Occipital lobe (tissue), 2 donors: Measurements from ENCODE around the gene CHST11. TPM values are rescaled to one million over a fixed set of nuclear protein-coding genes. Genes with fewer than 3 reads are reported as not detected.

Experiments used
- DNase-seq: peaks from one replicate; lab custom pipeline; 2025; lab: John Stamatoyannopoulos, UW
- total RNA-seq: library from RNA; depleted of rRNA; stranded (reverse); fragments of >200 nt; gene quantifications from one replicate; pipeline ENCODE4 v1.2.3, GENCODE V29; 2014

Gene CHST11
- total RNA-seq, 1 donor from 2014 or later, result 29.0 TPM

DNA sequence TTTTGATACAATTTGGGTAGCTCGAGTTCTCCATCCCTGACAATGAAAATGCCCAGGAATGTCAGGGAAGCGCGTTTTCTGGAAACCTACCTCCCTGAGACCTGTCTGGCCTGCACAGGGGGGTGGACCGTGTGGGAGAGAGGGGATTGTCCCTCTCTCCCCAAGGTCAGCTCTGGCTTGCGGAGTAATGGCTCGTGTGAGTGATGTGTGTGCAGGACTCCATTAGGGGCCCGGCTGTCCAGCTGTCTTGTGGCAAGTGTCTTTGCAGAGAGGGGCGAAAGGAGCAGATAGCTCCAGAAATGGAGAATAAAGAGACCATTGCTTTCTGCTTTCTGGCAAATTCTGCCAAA lies 215.3 kb downstream of the CHST11 start:
- DNase-seq, result no peak

DNA sequence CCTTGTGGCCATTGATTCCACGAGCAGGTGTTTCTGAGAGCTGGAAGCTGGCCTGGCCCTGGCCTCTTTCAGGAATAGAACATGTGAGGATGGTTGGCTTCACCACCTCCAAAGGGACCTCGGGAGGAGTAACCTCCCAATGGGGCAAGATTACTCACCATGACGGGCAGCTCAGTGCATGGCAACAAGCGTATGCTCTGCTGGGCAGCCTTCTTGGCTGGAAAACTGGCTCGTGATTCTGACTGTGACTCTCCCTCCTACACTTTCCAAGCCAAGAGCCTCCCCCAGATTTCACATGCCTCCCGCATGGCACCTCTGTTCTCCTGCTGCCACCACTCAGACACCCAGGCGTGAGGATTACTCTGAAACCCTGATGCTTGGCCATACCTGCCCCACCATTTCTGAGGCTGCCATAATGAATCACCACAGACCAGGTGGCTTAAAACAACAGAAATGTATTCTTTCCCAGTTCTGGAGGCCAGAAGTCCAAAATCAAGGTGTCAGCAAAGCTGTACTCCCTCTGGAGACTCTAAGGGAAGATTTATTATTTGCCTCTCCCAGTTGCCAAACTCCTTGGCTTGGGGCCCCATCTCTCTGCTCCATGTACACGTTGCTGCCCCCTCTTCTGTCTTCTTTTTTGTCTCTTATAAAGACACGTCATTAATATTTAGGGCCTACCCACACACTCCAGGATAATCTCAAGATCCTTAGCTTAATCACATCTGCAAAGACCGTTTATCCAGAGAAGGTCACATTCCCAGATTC lies 215.9 kb downstream of the CHST11 start:
- DNase-seq, result peak; percentile 75

DNA sequence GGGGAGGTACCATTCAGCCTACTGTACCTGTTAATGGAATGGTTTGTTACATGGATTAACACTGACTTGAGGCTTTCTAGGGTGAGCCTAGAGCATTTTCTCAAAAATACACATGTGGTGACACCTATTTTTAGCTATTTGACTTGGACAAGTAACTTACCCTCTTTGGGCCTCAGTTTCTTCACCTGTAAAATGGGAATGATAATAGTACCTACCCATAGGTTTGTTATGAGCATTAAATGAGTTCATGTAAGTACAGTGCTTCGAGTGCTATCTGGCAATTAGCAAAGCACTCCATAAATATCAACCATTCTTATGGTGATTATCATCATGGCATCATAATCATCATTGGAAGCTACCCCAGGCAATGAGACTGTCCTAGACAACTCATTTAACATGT lies 216.5 kb downstream of the CHST11 start:
- DNase-seq, result no peak

GRCh38 chr12:104673696-104674482 lies 217.1 kb downstream of the CHST11 start:
- DNase-seq, result no peak

DNA sequence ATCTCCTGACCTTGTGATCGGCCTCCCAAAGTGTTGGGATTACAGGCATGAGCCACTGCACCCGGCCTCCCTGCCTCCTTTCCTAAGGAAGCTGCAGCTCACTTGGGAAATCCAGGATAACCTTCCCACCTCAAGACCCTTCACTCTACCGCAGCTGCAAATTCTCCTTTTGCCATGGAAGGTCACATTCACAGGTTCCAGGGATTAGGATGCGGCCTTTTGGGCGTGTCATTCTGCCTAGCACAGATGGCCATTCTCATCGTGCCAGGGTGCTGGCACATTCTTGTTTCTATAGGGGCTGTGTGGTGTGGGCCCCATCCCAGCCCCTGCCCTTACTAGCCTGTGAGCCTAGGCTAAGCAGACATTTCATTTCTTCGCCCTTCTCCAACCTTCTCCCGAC lies 219.9 kb downstream of the CHST11 start:
- DNase-seq, result no peak

GRCh38 chr12:104677441-104678089 lies 220.8 kb downstream of the CHST11 start:
- DNase-seq, result no peak

- no peak for DNase-seq
These were observed 223.3 kb downstream of the CHST11 start for GRCh38 chr12:104680070-104680469.

- no peak for DNase-seq
These were observed 223.7 kb downstream of the CHST11 start for GRCh38 chr12:104680491-104680890.

DNA sequence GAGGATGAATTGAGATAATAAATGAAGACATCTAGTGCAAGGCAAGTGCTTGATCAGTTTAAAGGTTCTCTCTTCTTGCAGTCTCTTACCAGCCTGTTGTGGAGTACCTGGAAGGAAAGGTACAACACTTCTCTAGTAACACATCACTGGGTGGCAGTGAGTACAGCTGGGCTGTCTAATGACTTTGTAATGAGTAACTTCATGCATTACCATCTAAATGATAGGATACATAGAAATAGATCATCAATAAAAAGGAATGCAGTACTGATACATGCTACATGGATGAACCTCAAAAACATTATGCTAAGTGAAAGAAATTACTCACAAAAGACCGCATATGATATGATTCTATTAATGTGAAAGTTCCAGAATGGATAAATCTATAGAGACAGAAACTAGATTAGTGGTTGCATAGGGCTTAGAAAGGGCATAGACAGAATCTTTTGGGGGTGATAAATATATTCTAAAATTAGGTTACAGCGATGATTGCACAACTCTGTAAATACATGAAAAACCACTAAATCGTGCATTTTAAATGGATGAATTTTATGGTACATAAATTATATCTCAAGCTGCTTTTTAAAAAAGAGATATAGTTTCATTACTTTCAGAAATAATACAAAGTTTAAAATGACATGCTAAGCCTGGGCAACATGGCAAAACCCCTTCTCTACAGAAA lies 224.4 kb downstream of the CHST11 start:
- no peak for DNase-seq

DNA sequence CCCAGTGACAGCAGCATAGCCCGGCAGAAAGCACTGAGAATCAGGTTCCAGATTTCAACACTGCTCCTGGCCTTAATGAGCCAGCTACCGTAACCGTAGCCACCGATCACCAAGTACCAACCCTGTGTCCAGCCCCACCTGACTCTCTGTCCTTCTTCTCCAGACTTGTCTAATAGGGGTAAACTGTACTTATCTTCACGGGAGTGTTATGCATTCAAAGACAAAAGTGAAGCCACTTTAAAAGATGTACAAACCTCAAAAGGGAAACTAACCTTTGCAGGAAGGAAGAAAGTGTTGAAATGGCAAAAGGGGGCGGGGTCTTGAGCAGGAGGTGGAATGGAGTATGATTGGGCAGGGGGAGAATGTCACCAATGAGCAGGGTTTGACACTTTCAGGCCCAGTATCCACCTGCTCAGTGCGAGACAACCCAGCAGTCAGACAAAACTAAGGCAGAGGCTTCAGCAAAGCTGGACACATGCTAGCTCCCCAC lies 226.1 kb downstream of the CHST11 start:
- no peak for DNase-seq

GRCh38 chr12:104683831-104684503 lies 227.2 kb downstream of the CHST11 start:
- no peak for DNase-seq

DNA sequence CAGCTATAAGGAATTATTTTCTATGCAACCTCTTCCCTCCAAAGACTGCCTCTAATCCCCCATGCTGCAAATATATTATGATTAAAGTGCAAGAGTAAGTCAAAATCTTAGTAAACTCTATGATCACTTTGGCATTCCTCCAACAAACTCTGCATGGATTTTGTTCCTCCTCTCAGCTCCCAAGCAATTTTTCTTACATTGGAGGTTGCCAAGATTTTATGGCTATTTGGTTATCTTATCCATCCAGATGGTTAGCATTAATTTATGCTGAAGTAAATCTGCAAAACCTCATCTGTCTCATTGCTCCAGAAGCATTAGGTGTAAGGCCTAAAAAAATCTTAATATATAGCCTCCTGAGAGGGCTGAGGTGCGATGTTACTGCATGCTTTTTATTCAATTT lies 228.1 kb downstream of the CHST11 start:
- DNase-seq, result no peak

GRCh38 chr12:104685366-104685765 lies 228.6 kb downstream of the CHST11 start:
- no peak for DNase-seq

DNA sequence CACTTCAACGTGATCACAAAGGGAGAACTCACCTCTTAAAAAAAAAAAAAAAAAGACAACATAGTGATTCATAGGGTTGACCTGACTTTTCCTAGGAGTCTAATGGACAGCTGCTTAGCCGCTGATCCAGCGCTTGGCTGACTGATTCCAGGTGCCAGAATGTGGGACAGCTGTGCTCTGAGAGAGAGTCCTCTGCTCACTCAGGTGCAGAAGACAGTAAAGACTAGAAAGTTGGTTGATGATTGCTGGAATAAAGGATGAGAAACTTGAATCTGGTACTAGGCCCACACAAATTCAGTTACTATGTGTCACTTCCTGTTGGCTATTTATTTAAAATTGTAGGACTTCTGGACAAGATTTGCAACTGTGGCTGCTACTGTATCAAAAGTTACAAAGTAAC lies 229.4 kb downstream of the CHST11 start:
- no peak for DNase-seq

DNA sequence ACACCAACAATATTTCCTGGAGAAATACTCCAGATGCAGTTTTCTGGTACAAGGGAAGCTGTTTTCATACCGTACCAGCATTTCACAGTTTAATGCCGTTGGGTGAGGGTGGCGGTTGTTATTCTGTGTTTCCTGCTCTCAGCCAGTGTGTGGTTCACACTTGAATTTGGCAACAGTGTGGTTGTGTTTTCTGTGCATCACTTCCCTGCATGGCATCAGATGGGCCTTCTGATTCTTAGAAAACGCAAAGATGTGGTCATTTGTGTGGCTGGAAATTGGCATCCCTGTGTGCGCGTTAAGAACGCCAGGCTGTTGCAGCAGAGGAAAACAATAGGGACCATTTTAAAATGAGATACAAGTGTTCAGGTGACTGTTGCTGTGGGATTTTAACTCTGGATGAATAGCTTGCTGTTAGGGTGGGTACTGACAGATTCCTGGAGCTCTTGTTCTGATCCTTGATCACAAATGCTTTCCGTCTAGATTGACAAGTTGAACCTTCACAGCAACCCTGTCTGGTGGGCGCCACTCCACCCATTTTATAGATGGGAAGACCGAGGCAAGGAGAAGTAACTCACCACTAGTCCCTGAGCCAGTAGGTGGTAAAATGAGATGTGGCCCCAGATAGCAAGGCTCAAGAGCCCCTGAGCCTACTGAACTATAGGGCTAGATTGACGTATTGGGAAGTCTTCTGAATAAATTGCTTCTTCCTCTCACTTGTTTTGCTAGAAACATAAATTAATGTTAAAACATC lies 231.2 kb downstream of the CHST11 start:
- DNase-seq, result no peak

DNA sequence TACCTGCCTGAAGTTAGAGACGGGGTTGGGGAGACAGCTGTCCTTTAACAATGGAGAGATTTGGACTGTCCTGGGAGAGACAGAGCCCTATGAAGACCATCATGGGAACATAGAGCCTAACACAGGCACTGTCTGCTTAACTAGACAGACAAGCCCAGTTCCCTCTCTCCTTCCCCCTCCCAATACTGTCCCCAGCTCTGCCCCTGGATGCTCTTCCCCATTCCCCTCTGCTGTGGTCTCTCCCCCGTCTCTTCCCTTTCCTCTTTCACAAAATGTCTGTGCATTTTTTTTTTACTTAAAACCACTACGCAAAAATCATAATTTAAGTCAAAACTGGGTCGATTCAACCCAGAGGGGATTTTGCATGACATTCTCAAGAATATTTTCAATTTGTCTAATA lies 232.9 kb downstream of the CHST11 start:
- no peak for DNase-seq

- DNase-seq, result no peak
These were observed 235.2 kb downstream of the CHST11 start for GRCh38 chr12:104691721-104692556.

DNA sequence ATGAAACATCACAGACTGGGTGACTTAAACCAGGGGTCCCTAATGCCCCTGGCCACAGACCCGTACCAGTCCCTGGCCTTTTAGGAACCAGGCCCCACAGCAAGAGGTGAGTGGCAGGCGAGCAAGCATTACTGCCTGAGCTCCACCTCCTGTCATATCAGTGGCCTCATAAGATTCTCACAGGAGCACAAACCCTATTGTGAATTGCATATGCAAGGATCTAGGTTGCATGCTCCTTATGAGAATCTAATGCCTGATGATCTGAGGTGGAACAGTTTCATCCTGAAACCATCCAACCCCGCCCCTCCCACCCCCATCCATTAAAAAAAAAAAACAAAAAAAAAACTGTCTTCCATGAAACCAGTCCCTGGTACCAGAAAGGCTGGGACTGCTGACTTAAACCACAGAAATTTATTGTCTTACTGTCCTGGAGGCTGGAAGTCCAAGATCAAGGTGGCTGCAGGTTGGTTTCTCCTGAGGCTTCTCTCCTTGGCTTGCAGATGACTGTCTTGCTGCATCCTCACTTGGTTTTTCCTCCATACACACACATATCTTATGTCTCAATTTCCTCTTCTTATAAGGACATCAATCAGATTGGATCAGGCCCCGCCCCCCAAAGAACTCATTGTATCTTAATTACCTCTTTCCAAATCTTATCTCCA lies 235.9 kb downstream of the CHST11 start:
- DNase-seq, result no peak

DNA sequence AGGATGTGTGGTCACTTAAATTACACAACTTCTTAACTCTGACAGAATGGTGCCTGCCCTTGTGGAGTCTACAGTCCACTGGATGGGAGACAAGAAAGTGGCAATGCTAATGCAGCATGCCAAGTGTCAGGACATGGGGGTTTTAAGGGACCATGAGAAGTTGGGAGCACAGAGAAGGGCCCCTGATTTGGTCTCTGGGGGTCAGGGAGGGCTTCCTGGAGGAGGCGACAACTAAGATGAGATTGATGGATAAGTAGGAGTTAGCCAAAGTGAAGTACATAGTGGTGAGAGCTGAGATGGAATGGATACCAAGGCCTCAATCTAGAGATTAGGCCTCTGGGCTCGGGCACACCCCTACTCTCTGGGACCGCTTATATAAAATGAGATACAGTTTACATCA lies 236.7 kb downstream of the CHST11 start:
- DNase-seq, result no peak
